ENCODE results near the gene CRKL.
"Not testable (repeated sequence)": the region's sequence is repeated elsewhere in the genome, so short reads cannot be mapped to it uniquely, and the experiment has no call there.

The CRKL gene

DNA sequence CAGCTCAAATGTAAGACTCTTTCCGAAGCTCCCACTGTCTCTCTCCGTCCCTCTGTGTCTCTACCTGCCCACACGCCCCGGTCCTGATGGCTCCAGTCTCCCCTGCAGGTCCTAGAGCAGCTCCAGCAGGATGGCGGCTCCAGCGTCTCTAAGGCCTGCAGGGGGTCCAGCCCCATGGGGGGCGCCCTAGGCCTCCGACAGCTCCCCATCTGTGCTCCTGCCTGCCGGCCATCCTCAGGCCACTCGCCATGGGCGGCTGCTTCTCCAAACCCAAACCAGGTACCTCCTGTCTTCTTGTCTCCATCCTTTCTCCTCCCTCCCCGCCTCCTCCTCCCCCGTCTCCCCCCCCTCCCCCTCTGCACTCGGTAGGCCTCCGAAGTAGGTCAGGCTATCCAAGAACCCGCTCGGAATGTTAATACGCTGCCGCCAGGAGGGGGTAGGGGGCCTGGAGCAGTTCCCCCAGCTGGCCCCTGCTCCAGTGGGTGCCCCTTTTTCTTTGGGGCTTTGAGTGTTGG, 50.5 kb downstream of the CRKL start:
- DNase-seq (ENCODE audit: low read depth), result no peak
- no peak overlapping the region for H3K4me3 ChIP-seq (ENCODE audit: low read depth, low read length)
- TF ChIP-seq, protein P1, sequence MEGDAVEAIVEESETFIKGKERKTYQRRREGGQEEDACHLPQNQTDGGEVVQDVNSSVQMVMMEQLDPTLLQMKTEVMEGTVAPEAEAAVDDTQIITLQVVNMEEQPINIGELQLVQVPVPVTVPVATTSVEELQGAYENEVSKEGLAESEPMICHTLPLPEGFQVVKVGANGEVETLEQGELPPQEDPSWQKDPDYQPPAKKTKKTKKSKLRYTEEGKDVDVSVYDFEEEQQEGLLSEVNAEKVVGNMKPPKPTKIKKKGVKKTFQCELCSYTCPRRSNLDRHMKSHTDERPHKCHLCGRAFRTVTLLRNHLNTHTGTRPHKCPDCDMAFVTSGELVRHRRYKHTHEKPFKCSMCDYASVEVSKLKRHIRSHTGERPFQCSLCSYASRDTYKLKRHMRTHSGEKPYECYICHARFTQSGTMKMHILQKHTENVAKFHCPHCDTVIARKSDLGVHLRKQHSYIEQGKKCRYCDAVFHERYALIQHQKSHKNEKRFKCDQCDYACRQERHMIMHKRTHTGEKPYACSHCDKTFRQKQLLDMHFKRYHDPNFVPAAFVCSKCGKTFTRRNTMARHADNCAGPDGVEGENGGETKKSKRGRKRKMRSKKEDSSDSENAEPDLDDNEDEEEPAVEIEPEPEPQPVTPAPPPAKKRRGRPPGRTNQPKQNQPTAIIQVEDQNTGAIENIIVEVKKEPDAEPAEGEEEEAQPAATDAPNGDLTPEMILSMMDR (IDR thresholded peaks at IDR 0.05; ENCODE audit: low read depth, low read length), result no peak
- TF ChIP-seq POLR2A (IDR thresholded peaks at IDR 0.05; ENCODE audit: extremely low read depth, insufficient read length) (no peak), MYC (IDR thresholded peaks at IDR 0.05; ENCODE audit: low read depth, low read length) (no peak)
- TF ChIP-seq, protein P2, sequence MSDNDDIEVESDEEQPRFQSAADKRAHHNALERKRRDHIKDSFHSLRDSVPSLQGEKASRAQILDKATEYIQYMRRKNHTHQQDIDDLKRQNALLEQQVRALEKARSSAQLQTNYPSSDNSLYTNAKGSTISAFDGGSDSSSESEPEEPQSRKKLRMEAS (IDR thresholded peaks at IDR 0.05; ENCODE audit: low read depth, low read length), result no peak

- TF ChIP-seq, protein P2 (IDR thresholded peaks at IDR 0.05; ENCODE audit: low read depth, low read length), result no peak
- DNase-seq (ENCODE audit: low read depth), result peak; percentile 68
- H3K4me3 ChIP-seq (ENCODE audit: low read depth, low read length), result no peak overlapping the region
Measured at GRCh38 chr22:20968281-20968977, 51.2 kb downstream of the CRKL start.

DNA sequence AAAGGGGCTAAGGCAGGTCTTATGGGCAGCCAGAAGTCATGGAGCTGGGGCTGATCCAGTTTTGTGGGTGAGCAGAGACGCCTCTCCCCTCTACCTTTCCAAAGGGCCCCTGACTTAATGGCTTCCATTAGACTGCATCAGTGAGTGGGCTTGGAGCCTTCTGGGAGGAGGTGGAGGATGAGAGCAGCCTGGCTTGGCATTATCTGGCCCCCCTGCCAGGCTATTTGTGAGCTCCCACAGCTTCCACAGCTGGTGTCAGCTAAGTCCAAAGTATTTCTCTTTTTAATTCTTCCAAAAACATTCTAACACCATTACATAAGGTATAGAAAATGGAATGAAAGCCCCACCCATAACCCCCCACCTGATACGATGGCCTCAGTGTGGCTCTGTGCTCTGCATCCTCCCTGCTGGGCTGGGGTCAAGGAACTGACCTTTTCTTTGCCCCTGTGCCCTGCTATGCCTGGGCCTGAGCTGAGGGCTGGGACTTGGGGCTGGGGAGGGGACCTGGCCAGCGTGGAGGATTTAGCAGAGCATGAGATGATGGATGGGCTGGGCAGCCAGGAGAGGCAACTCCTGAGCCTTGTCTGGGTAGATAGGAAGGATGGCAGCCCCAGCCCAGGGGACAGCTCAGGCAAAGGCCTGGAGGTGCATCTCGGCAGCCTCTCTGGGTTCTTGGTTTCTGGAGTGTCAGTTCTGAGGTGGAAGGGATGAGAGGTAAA, 53.9 kb downstream of the CRKL start:
- DNase-seq (ENCODE audit: low read depth), result no peak
- TF ChIP-seq, protein P2 (IDR thresholded peaks at IDR 0.05; ENCODE audit: low read depth, low read length), result no peak
- no peak for TF ChIP-seq MYC (IDR thresholded peaks at IDR 0.05; ENCODE audit: low read depth, low read length)
- no peak for TF ChIP-seq POLR2A (IDR thresholded peaks at IDR 0.05; ENCODE audit: extremely low read depth, insufficient read length)
- TF ChIP-seq, protein P1 (IDR thresholded peaks at IDR 0.05; ENCODE audit: low read depth, low read length), result no peak

DNA sequence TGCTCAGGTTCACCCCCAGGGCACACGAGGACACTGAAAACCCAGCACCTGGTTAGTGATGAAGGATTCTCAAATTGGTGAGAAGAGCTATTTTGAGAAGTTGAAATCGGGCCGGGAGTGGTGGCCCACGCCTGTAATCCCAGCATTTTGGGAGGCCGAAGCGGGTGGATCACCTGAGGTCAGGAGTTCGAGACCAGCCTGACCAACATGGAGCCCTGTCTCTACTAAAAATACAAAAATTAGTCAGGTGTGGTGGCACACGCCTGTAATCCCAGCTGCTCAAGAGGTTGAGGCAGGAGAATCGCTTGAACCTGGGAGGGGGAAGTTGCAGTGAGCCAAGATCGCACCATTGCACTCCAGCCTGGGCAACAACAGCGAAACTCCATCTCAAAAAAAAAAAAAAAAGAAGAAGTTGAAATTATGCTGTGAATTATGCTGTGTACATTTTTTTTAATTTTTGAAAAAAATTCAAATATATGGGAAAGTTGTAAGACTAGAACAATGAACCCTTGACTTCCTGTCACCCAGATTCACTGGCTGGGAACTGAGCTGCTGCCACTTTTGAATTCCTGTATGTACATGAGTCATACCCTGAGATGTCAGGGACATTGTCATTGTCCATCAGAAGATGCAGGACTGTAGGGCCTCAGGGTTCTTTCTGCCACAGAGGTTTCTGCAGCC, 54.9 kb downstream of the CRKL start:
- not testable (repeated sequence) for DNase-seq (ENCODE audit: low read depth); H3K4me3 ChIP-seq (ENCODE audit: low read depth, low read length)

More for the DNA sequence above, 53.9 kb downstream of the CRKL start:
- no peak overlapping the region for H3K4me3 ChIP-seq (ENCODE audit: low read depth, low read length)

DNA sequence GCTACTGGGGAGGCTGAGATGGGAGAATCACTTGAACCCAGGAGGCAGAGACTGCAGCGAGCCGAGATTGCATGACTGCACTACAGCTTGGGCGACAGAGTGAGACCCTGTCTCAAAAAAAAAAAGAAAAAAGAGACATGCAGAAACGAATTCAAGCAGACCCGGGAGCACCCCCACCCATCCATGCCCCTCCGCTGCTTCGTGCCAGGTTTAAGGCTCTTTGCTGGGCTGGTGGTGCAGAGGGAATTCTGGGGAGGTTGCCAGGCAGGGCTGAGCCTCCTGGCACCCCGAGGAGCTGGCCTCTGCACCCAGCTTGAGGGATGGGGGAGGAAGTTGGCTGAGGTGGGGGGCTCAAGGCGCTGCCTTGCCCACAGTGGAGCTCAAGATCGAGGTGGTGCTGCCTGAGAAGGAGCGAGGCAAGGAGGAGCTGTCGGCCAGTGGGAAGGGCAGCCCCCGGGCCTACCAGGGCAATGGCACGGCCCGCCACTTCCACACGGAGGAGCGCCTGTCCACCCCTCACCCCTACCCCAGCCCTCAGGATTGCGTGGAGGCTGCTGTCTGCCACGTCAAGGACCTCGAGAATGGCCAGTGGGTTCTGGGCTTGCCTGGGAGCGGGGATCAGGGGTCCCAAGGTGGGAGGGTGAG, 55.8 kb downstream of the CRKL start:
- TF ChIP-seq MYC (IDR thresholded peaks at IDR 0.05; ENCODE audit: low read depth, low read length) (no peak), POLR2A (IDR thresholded peaks at IDR 0.05; ENCODE audit: extremely low read depth, insufficient read length) (no peak)
- TF ChIP-seq, protein P2 (IDR thresholded peaks at IDR 0.05; ENCODE audit: low read depth, low read length), result no peak
- TF ChIP-seq, protein P1 (IDR thresholded peaks at IDR 0.05; ENCODE audit: low read depth, low read length), result no peak
- H3K4me3 ChIP-seq (ENCODE audit: low read depth, low read length), result no peak overlapping the region
- no peak for DNase-seq (ENCODE audit: low read depth)

DNA sequence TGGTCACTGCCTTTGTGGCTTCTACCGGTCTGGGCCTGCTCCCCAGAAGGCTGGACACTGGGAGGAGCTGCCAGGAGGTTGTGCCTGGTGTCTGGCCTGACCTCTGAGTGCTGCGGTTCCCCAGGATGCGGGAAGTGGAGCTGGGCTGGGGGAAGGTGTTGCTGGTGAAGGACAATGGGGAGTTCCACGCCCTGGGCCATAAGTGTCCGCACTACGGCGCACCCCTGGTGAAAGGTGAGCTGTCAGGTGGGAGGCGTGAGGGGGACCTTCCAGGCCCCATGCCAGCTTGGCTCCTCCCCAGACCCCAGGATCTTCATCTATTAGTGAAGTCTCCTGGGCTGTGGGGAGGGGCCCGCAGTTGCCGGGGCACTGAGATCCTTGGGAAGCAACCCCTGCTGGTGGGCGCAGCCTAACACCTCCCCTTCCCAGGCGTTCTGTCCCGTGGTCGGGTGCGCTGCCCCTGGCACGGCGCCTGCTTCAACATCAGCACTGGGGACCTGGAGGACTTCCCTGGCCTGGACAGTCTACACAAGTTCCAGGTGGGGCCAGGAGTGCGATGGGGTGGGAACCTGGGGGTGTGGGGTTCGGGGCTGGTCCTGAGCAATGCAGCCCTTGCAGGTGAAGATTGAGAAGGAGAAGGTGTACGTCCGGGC, 56.6 kb downstream of the CRKL start:
- TF ChIP-seq POLR2A (IDR thresholded peaks at IDR 0.05; ENCODE audit: extremely low read depth, insufficient read length), result no peak
- TF ChIP-seq, protein P2 (IDR thresholded peaks at IDR 0.05; ENCODE audit: low read depth, low read length), result no peak
- TF ChIP-seq, protein P1 (IDR thresholded peaks at IDR 0.05; ENCODE audit: low read depth, low read length), result no peak
- no peak for TF ChIP-seq MYC (IDR thresholded peaks at IDR 0.05; ENCODE audit: low read depth, low read length)
- DNase-seq (ENCODE audit: low read depth), result no peak

More for the DNA sequence above, 56.6 kb downstream of the CRKL start:
- no peak overlapping the region for H3K4me3 ChIP-seq (ENCODE audit: low read depth, low read length)

All from NB4 (cell line).